ENCODE data around the gene RTF1. TPM values are rescaled to one million over a fixed set of nuclear protein-coding genes. Genes with fewer than 3 reads are reported as not detected.

RTF1 gene
- total RNA-seq, 1 donor from 2014 or later = 59.1 TPM

GRCh38 chr15:41408234-41408641, 8.7 kb upstream of the RTF1 start:
- Mint-ChIP-seq H3K27ac (no peak overlapping the region), H3K4me3 (ENCODE audit: low read depth) (no peak overlapping the region), H3K4me1 (ENCODE audit: low read depth) (no peaks in the 10 kb centered on the region), H3K9me3 (ENCODE audit: low read depth) (no peaks in the 10 kb centered on the region), H3K36me3 (ENCODE audit: insufficient read depth) (no peaks in the 10 kb centered on the region), H3K27me3 (no peaks in the 10 kb centered on the region)
- TF ChIP-seq CTCF (IDR thresholded peaks at IDR 0.05; ENCODE audit: unreplicated experiment) = no peak
- no peak for DNase-seq (ENCODE audit: low spot score, unreplicated experiment)

DNA sequence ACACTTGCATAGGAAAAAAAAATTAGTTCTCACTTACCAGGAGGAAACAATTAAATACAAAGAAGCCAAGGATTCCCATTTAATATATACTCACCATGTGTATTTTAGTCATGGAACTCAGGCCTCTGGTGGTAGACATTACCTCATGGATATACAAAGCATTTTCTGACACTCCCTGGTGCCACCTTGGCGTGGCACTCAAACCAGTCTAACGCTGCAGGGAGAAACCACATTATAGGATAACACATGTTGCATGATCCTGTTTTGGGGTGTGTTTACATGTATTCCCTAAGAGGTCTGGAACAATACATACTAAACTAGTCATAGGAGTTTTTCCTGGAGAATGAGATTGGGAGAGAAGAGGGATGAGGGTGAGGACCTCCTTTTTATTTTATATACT, 5.9 kb upstream of the RTF1 start:
- Mint-ChIP-seq H3K4me3 (ENCODE audit: low read depth) (no peak overlapping the region), H3K4me1 (ENCODE audit: low read depth) (peaks cover 1% of the 10 kb centered on the region), H3K9me3 (ENCODE audit: low read depth) (no peaks in the 10 kb centered on the region), H3K27me3 (no peaks in the 10 kb centered on the region), H3K36me3 (ENCODE audit: insufficient read depth) (peaks cover 1% of the 10 kb centered on the region), H3K27ac (no peak overlapping the region)
- no peak for DNase-seq (ENCODE audit: low spot score, unreplicated experiment)
- TF ChIP-seq CTCF (IDR thresholded peaks at IDR 0.05; ENCODE audit: unreplicated experiment) = no peak

DNA sequence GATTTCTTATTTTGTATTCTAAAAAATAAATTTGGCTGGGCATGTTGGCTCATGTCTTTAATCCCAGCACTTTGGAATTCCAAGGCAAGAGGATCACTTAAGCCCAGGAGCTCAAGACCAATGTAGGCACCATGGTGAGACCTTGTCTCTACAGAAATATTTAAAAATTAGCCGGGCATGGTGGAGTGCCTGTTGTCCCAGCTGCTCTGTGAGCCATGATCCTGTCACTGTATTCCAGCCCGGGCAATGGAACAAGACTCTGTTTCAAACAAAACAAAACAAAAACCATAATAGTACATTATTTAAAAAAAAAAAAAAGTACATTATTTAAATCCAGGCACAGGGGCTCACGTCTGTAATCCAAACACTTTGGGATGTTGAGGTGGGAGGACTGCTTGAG, 5.5 kb upstream of the RTF1 start:
- no peak for DNase-seq (ENCODE audit: low spot score, unreplicated experiment)
- TF ChIP-seq CTCF (IDR thresholded peaks at IDR 0.05; ENCODE audit: unreplicated experiment) = no peak
- H3K4me1 Mint-ChIP-seq (ENCODE audit: low read depth) = peaks cover 5% of the 10 kb centered on the region
- H3K27me3 Mint-ChIP-seq = no peaks in the 10 kb centered on the region
- H3K9me3 Mint-ChIP-seq (ENCODE audit: low read depth) = no peaks in the 10 kb centered on the region
- H3K27ac Mint-ChIP-seq = no peak overlapping the region
- no peak overlapping the region for H3K4me3 Mint-ChIP-seq (ENCODE audit: low read depth)
- H3K36me3 Mint-ChIP-seq (ENCODE audit: insufficient read depth) = peaks cover 1% of the 10 kb centered on the region

DNA sequence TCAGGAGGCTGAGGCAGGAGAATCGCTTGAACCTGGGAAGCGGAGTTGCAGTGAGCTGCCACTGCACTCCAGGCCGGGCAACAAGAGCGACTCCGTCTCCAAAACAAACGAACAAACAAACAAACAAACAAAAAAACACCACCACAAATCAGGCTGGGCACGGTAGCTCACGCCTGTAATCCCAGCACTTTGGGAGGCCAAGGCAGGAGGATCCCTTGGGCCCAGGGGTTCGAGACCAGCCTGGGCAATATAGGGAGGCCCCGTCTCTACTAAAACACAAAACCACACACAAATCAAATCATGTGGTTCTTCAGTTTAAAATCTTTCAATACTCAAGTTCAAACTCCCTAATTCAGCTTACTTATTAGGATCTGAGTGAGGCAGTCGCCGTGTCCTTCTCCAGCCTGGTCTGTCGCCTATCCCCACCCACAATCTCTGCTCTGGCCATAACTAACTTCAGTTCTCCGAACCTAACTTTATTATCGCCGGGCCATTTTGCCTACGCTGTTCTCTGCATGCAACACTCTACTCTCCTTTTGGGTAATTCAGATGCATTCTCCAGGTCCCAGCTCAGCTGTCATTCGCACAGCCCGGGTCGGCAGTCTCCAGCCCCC, 660 bp upstream of the RTF1 start:
- no peak for TF ChIP-seq CTCF (IDR thresholded peaks at IDR 0.05; ENCODE audit: unreplicated experiment)
- H3K4me1 Mint-ChIP-seq (ENCODE audit: low read depth) = peaks cover 20% of the 10 kb centered on the region
- no peak for DNase-seq (ENCODE audit: low spot score, unreplicated experiment)
- H3K27me3 Mint-ChIP-seq = no peaks in the 10 kb centered on the region
- peaks cover 1% of the 10 kb centered on the region for H3K36me3 Mint-ChIP-seq (ENCODE audit: insufficient read depth)
- peak overlapping the region; percentile 97 for H3K27ac Mint-ChIP-seq
- no peaks in the 10 kb centered on the region for H3K9me3 Mint-ChIP-seq (ENCODE audit: low read depth)
- H3K4me3 Mint-ChIP-seq (ENCODE audit: low read depth) = peak overlapping the region; percentile 97

DNA sequence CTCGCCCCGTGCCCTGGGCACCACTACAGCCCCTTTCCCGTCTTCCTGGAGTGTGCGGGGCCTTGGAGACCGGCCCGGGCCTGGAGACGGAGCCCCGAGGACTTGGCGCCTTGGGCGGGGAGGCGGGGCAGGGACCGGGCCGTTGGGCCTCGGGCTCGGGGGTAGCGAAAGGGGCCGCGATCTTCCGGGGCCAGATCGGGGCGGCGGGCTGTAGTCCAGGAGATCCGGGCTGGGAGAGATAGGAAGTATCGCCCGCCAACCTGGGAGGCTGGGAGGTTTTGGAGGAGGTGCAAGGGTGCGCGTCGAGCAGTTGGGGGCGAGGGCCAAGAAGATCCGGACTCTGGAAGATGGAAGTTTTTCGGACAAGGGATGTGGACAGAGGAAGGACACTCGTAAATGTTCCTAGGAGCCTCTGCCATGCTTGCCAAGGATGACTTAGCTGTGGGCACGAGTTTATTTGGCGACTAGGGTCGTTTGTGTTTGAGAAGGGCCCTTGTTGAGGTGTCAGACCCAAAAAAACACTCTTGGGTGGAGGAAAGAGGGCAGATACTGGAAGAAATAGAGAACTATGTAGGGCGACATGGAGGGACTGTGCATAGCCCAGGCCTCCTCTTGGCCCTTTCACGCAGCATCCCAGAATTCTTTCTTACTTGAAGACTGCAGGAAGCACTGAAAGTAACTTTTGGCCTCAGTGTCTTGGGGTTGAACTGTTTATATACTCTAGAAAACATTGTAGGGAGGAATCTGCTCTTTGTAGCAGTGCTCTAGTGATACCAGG, 712 bp downstream of the RTF1 start:
- DNase-seq (ENCODE audit: low spot score, unreplicated experiment) = peak; percentile 30
- TF ChIP-seq CTCF (IDR thresholded peaks at IDR 0.05; ENCODE audit: unreplicated experiment) = no peak

More for the DNA sequence above, 712 bp downstream of the RTF1 start:
- Mint-ChIP-seq H3K4me1 (ENCODE audit: low read depth) (peaks cover 20% of the 10 kb centered on the region), H3K9me3 (ENCODE audit: low read depth) (no peaks in the 10 kb centered on the region), H3K27me3 (no peaks in the 10 kb centered on the region), H3K4me3 (ENCODE audit: low read depth) (peak overlapping the region; percentile 97), H3K27ac (peak overlapping the region; percentile 96), H3K36me3 (ENCODE audit: insufficient read depth) (peaks cover 1% of the 10 kb centered on the region)
